Thyroid gland (tissue), 4 donors: ENCODE measurements around the gene LRCH1.

Experiments used
- CTCF ChIP-seq, 6 experiments: fragments of 200-600 bp in 3 of 6; fragments of 450-650 bp in 3 of 6; sonication (generic) in 3 of 6; IDR thresholded peaks; one replicate each; pipeline ENCODE4 v1.5.1; 2016 to 2019; ENCODE audit warnings: antibody characterized with exemption in 6 of 6, mild to moderate bottlenecking in 2 of 6, inconsistent platforms in 1 of 6, moderate library complexity in 1 of 6
- POLR2A ChIP-seq, 2 donors: fragments of 450-650 bp; IDR thresholded peaks; one replicate each; pipeline ENCODE4 v1.6.1; 2017; ENCODE audit warnings: antibody characterized with exemption in 2 of 2, mild to moderate bottlenecking in 2 of 2, moderate library complexity in 1 of 2

- no peak for TF ChIP-seq CTCF (IDR thresholded peaks at IDR 0.05)
- no peak for TF ChIP-seq POLR2A (IDR thresholded peaks at IDR 0.05)
Observed at GRCh38 chr13:46754812-46755211, 201.8 kb downstream of the LRCH1 start.
